ENCODE results near the gene PPP1R13L. TPM values are rescaled to one million over a fixed set of nuclear protein-coding genes. Genes with fewer than 3 reads are reported as not detected.

Gene PPP1R13L
- total RNA-seq, 1 donor, result 5.6 TPM

- TF ChIP-seq, protein P1, sequence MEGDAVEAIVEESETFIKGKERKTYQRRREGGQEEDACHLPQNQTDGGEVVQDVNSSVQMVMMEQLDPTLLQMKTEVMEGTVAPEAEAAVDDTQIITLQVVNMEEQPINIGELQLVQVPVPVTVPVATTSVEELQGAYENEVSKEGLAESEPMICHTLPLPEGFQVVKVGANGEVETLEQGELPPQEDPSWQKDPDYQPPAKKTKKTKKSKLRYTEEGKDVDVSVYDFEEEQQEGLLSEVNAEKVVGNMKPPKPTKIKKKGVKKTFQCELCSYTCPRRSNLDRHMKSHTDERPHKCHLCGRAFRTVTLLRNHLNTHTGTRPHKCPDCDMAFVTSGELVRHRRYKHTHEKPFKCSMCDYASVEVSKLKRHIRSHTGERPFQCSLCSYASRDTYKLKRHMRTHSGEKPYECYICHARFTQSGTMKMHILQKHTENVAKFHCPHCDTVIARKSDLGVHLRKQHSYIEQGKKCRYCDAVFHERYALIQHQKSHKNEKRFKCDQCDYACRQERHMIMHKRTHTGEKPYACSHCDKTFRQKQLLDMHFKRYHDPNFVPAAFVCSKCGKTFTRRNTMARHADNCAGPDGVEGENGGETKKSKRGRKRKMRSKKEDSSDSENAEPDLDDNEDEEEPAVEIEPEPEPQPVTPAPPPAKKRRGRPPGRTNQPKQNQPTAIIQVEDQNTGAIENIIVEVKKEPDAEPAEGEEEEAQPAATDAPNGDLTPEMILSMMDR (IDR thresholded peaks at IDR 0.05; ENCODE audit: insufficient read depth, low read depth, low read length), result no peak
- DNase-seq (ENCODE audit: low read depth), result no peak
These were observed 43.3 kb downstream of the PPP1R13L start for GRCh38 chr19:45361608-45362007.

DNA sequence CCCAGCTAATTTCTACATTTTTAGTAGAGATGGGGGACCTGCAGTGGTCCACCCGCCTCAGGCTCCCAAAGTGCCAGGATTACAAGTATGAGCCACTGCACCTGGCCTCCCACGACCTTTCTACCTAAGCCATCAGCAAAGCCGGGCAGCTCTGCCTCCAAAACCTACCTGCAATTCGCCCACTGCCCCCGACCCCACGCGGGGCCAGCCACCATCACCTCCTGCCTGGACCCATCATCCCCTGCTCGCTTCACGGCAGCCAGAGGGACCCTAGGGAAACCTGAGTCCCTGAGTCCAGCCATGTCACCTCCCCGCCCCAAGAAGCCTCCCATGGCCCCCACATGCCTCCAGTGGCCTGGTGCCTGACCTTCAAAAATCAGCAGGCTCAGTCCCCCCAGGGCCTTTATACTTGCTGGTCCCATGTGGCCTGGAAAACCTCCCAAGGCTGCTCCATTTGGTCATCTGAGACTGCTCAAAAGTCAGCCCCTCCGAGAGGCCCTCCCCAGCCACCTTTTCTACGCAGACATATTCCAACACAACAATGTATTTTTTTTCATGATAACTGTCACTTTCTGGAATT lies 46.6 kb downstream of the PPP1R13L start:
- H3K4me3 ChIP-seq (ENCODE audit: low read depth, low read length), result no peak overlapping the region
- DNase-seq (ENCODE audit: low read depth), result no peak
- TF ChIP-seq, protein P1 (IDR thresholded peaks at IDR 0.05; ENCODE audit: insufficient read depth, low read depth, low read length), result no peak

More at GRCh38 chr19:45361608-45362007, 43.3 kb downstream of the PPP1R13L start:
- no peak overlapping the region for H3K4me3 ChIP-seq (ENCODE audit: low read depth, low read length)

DNA sequence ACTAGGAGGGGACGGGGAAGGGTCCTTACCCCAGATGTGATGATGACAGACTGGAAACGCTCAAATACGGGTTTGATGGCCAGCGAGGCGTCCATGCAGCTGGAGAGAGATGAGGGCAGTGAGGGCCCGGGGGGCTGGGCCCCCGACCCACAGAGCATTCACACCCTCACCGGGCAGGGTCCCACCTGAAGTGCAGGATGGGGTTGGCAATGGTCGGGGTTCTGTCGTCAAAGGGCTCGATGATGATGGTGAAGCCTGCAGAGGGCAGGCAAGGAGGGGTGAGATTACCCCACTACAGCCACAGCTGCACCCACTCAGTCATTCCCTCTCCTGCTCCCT lies 47.5 kb downstream of the PPP1R13L start:
- DNase-seq (ENCODE audit: low read depth), result no peak
- no peak overlapping the region for H3K4me3 ChIP-seq (ENCODE audit: low read depth, low read length)
- TF ChIP-seq, protein P1 (IDR thresholded peaks at IDR 0.05; ENCODE audit: insufficient read depth, low read depth, low read length), result no peak

GRCh38 chr19:45356760-45357444 lies 48.0 kb downstream of the PPP1R13L start:
- TF ChIP-seq, protein P1 (IDR thresholded peaks at IDR 0.05; ENCODE audit: insufficient read depth, low read depth, low read length), result no peak
- no peak for DNase-seq (ENCODE audit: low read depth)
- H3K4me3 ChIP-seq (ENCODE audit: low read depth, low read length), result no peak overlapping the region

DNA sequence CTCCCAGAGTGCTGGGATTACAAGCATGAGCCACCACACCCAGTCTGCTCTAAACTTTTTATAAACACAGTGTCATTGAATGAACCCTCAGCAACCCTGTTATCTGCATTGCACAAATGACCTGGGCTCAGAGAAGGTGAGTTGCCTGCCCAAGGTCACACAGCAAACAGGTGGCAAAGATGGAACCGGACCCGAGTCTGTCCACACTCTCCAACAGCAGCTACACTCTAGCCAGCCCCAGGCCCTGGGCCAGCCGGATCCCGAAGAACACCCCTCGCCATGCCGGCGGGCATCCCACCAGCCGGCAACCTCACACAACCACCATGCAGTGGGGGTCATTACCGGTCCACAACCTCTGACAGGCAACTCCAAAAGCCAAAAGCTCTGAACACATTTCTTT lies 49.0 kb downstream of the PPP1R13L start:
- TF ChIP-seq, protein P1 (IDR thresholded peaks at IDR 0.05; ENCODE audit: insufficient read depth, low read depth, low read length), result no peak
- no peak for DNase-seq (ENCODE audit: low read depth)
- H3K4me3 ChIP-seq (ENCODE audit: low read depth, low read length), result no peak overlapping the region

GRCh38 chr19:45355402-45355801 lies 49.5 kb downstream of the PPP1R13L start:
- H3K4me3 ChIP-seq (ENCODE audit: low read depth, low read length), result no peak overlapping the region
- DNase-seq (ENCODE audit: low read depth), result no peak
- TF ChIP-seq, protein P1 (IDR thresholded peaks at IDR 0.05; ENCODE audit: insufficient read depth, low read depth, low read length), result no peak
